NCI-H226 (cell line): ENCODE results near the gene TAF9B.
"Not testable (repeated sequence)": the region's sequence is repeated elsewhere in the genome, so short reads cannot be mapped to it uniquely, and the experiment has no call there.

ENCODE experiments used
- DNase-seq: peaks from one replicate; pipeline ENCODE4 v3.0.0-alpha.2; 2015

The TAF9B gene

GRCh38 chrX:78139160-78140123 lies at the start of gene TAF9B:
TSS of gene TAF9B (minus strand) at chrX:78139650. CDS start at chrX:78139611, 39 bp downstream.
- DNase-seq: peak; percentile 73

- no peak for DNase-seq
Measured at GRCh38 chrX:78182881-78183280, 43.4 kb upstream of the TAF9B start.

- DNase-seq: no peak
Measured at GRCh38 chrX:78181307-78181706, 41.9 kb upstream of the TAF9B start.

- no peak for DNase-seq
Measured at GRCh38 chrX:78168065-78168464, 28.6 kb upstream of the TAF9B start.

- DNase-seq: no peak
Measured at GRCh38 chrX:78165425-78165824, 26.0 kb upstream of the TAF9B start.

GRCh38 chrX:78163175-78163574 lies 23.7 kb upstream of the TAF9B start:
- DNase-seq: not testable (repeated sequence)

- not testable (repeated sequence) for DNase-seq
Measured at GRCh38 chrX:78160711-78161110, 21.3 kb upstream of the TAF9B start.

- not testable (repeated sequence) for DNase-seq
Measured at GRCh38 chrX:78157846-78158245, 18.4 kb upstream of the TAF9B start.

- DNase-seq: not testable (repeated sequence)
Measured at GRCh38 chrX:78157373-78157772, 17.9 kb upstream of the TAF9B start.

- DNase-seq: not testable (repeated sequence)
Measured at GRCh38 chrX:78147002-78147540, 7.6 kb upstream of the TAF9B start.

GRCh38 chrX:78140206-78140605 lies 756 bp upstream of the TAF9B start:
- DNase-seq: no peak

- DNase-seq: no peak
Measured at GRCh38 chrX:78133238-78133960, 6.1 kb downstream of the TAF9B start.

GRCh38 chrX:78131117-78131516 lies 8.3 kb downstream of the TAF9B start:
- no peak for DNase-seq

GRCh38 chrX:78130396-78130795 lies 9.1 kb downstream of the TAF9B start:
- DNase-seq: no peak

GRCh38 chrX:78129714-78130113 lies 9.7 kb downstream of the TAF9B start:
- DNase-seq: no peak

GRCh38 chrX:78125781-78126180 lies 13.7 kb downstream of the TAF9B start:
- DNase-seq: not testable (repeated sequence)

- DNase-seq: no peak
Measured at GRCh38 chrX:78125148-78125547, 14.3 kb downstream of the TAF9B start.

GRCh38 chrX:78124307-78124706 lies 15.1 kb downstream of the TAF9B start:
- no peak for DNase-seq

GRCh38 chrX:78123190-78123589 lies 16.3 kb downstream of the TAF9B start:
- no peak for DNase-seq

GRCh38 chrX:78119521-78120227 lies 19.8 kb downstream of the TAF9B start:
- DNase-seq: no peak

GRCh38 chrX:78118628-78119027 lies 20.8 kb downstream of the TAF9B start:
- no peak for DNase-seq

- no peak for DNase-seq
Measured at GRCh38 chrX:78116766-78117165, 22.7 kb downstream of the TAF9B start.

GRCh38 chrX:78116365-78116764 lies 23.1 kb downstream of the TAF9B start:
- DNase-seq: no peak
